CD4-positive, alpha-beta memory T cell (primary cell): ENCODE results near the gene AQP3. TPM values are rescaled to one million over a fixed set of nuclear protein-coding genes. Genes with fewer than 3 reads are reported as not detected.

Source experiments
- CTCF ChIA-PET: fragments of 350-600 bp; sonication (Branson Sonifier 250); formaldehyde crosslinking; loops from one replicate; lab custom pipeline; 2021; ENCODE audit warnings: inconsistent platforms; ENCODE audit not compliant: partially characterized antibody; lab: Charles Lee
- POLR2A ChIA-PET: fragments of 350-600 bp; sonication (Branson Sonifier 250); formaldehyde crosslinking; loops from one replicate; lab custom pipeline; 2021; ENCODE audit not compliant: partially characterized antibody; lab: Charles Lee
- DNase-seq, 5 donors: peaks; one replicate each; pipeline versions ENCODE4 v3.0.0 to v3.0.0-alpha.2; 2020 to 2022; ENCODE audit warnings: mixed read lengths in 1 of 5
- H3K27ac ChIP-seq: one replicate; pipeline ENCODE4 v1.7.0; 2013; ENCODE audit warnings: low read depth, low read length
- H3K27me3 ChIP-seq: 2 replicates; pipeline ENCODE4 v1.7.0; 2013; ENCODE audit warnings: mild to moderate bottlenecking, low read length, moderate library complexity; ENCODE audit not compliant: insufficient read depth
- H3K36me3 ChIP-seq: 2 replicates; pipeline ENCODE4 v1.7.0; 2013; ENCODE audit warnings: mild to moderate bottlenecking, low read length, moderate library complexity; ENCODE audit not compliant: insufficient read depth
- H3K4me1 ChIP-seq: 2 replicates; pipeline ENCODE4 v1.7.0; 2013; ENCODE audit warnings: mild to moderate bottlenecking, low read length, moderate library complexity; ENCODE audit not compliant: insufficient read depth
- H3K4me3 ChIP-seq, 2 donors: one replicate each; pipeline ENCODE4 v1.7.0; 2013; ENCODE audit warnings: low read length in 2 of 2, mild to moderate bottlenecking in 1 of 2
- H3K9me3 ChIP-seq, 2 donors: one replicate each; pipeline ENCODE4 v1.7.0; 2013; ENCODE audit warnings: low read length in 2 of 2, control low read depth in 1 of 2; ENCODE audit not compliant: control insufficient read depth in 1 of 2
- H3K27ac Mint-ChIP-seq, 7 donors: one replicate each; pipeline ENCODE4 v1.8.0; 2020 to 2021; ENCODE audit warnings: mixed read lengths in 7 of 7, mild to moderate bottlenecking in 6 of 7, inconsistent platforms in 3 of 7, moderate library complexity in 3 of 7
- H3K27me3 Mint-ChIP-seq, 2 donors: one replicate each; pipeline ENCODE4 v1.8.0; 2020 to 2021; ENCODE audit warnings: mixed read lengths in 2 of 2
- H3K36me3 Mint-ChIP-seq, 2 donors: one replicate each; pipeline ENCODE4 v1.8.0; 2020 to 2021; ENCODE audit warnings: mixed read lengths in 2 of 2, inconsistent platforms in 1 of 2, mild to moderate bottlenecking in 1 of 2
- H3K4me1 Mint-ChIP-seq, 4 donors: one replicate each; pipeline ENCODE4 v1.8.0; 2020 to 2021; ENCODE audit warnings: mixed read lengths in 4 of 4, mild to moderate bottlenecking in 1 of 4
- H3K4me3 Mint-ChIP-seq, 8 donors: one replicate each; pipeline ENCODE4 v1.8.0; 2020 to 2021; ENCODE audit warnings: mixed read lengths in 8 of 8, mild to moderate bottlenecking in 7 of 8, moderate library complexity in 6 of 8, inconsistent platforms in 3 of 8
- H3K9me3 Mint-ChIP-seq, 8 donors: one replicate each; pipeline ENCODE4 v1.8.0; 2020 to 2021; ENCODE audit warnings: mixed read lengths in 8 of 8, mild to moderate bottlenecking in 5 of 8, inconsistent platforms in 3 of 8, moderate library complexity in 1 of 8
- intact Hi-C: fragments of 100-400 bp; cut with micrococcal nuclease; formaldehyde crosslinking; loops from one replicate; pipeline ENCODE4 v1.15.1; 2023
- polyA plus RNA-seq, 2 donors: library from polyadenylated mRNA; unstranded; fragments of 300-500 nt; fragmentation: Illumina TruSeq; gene quantifications; one replicate each; pipeline ENCODE4 v1.2.3, GENCODE V29; 2021
- total RNA-seq, 2 experiments: library from RNA; stranded (reverse); gene quantifications; one replicate each; pipeline ENCODE4 v1.2.3, GENCODE V29; 2021

The AQP3 gene
- total and polyA plus RNA-seq, 4 experiments from 2014 or later = 172 to 562 (median 328) TPM

- Histone ChIP-seq H3K27me3 (no peaks in the 10 kb centered on the region), H3K36me3 (no peaks in the 10 kb centered on the region), H3K4me1 (peaks cover 54% of the 10 kb centered on the region), H3K9me3 (no peaks in the 10 kb centered on the region), H3K4me3 (peak overlapping the region; percentile 31 to 50), H3K27ac (peak overlapping the region; percentile 65)
- ChIA-PET CTCF (interaction anchor here (0.7 to 12.5 kb wide), 18 partner anchors 9 to 126 kb away, joined by 3 to 345 read pairs (median 8); partner anchors contain the start of genes AQP3, AQP7, NFX1 and NOL6), POLR2A (interaction anchor here (0.6 to 6.7 kb wide), 13 partner anchors 9 to 125 kb away, joined by 3 to 219 read pairs (median 32); partner anchors contain the start of genes AQP3, NFX1 and NOL6)
- Mint-ChIP-seq H3K27me3 (no peaks in the 10 kb centered on the region), H3K27ac (peak overlapping the region; percentile 92 to 99 (median 98)), H3K4me3 (peak overlapping the region; percentile 71 to 92 (median 86)), H3K36me3 (no peaks in the 10 kb centered on the region), H3K9me3 (peaks cover 0 to 2% (median 0%) of the 10 kb centered on the region in 8 donors), H3K4me1 (peaks cover 38 to 65% (median 57%) of the 10 kb centered on the region in 4 donors)
- DNase-seq = peak; percentile 97 to 98 (median 97)
- intact Hi-C loops = loop anchor here (1.0 to 5.0 kb wide), 8 partner anchors 12 to 402 kb away; partner anchors contain the start of genes NFX1, NOL6 and UBE2R2
Measured at GRCh38 chr9:33415501-33416038, 31.8 kb downstream of the AQP3 start.

- Histone ChIP-seq H3K4me3 (no peak overlapping the region), H3K9me3 (no peaks in the 10 kb centered on the region), H3K36me3 (no peaks in the 10 kb centered on the region), H3K27me3 (no peaks in the 10 kb centered on the region), H3K27ac (peak overlapping the region; percentile 65), H3K4me1 (peaks cover 52% of the 10 kb centered on the region)
- H3K4me1 Mint-ChIP-seq = peaks cover 38 to 60% (median 52%) of the 10 kb centered on the region in 4 donors
- H3K27ac Mint-ChIP-seq = peak overlapping the region; percentile 92 to 99 (median 98)
- POLR2A ChIA-PET = interaction anchor here (0.8 to 6.7 kb wide), 12 partner anchors 11 to 125 kb away, joined by 3 to 219 read pairs (median 34); partner anchors contain the start of genes AQP3, NFX1 and NOL6
- no peaks in the 10 kb centered on the region for H3K27me3 Mint-ChIP-seq
- CTCF ChIA-PET = interaction anchor here (1.3 to 12.5 kb wide), 13 partner anchors 12 to 58 kb away, joined by 3 to 345 read pairs (median 12); partner anchors contain the start of genes AQP3, AQP7 and NOL6
- H3K36me3 Mint-ChIP-seq = no peaks in the 10 kb centered on the region
- DNase-seq = peak in 1 of 5 donors; percentile 9
- no peaks in the 10 kb centered on the region for H3K9me3 Mint-ChIP-seq
- H3K4me3 Mint-ChIP-seq = peak overlapping the region; percentile 71 to 92 (median 86)
- intact Hi-C loops = loop anchor here (1.0 to 5.0 kb wide), 8 partner anchors 12 to 402 kb away; partner anchors contain the start of genes NFX1, NOL6 and UBE2R2
Measured at GRCh38 chr9:33414889-33415500, 32.4 kb downstream of the AQP3 start.

GRCh38 chr9:33414268-33414667 lies 33.1 kb downstream of the AQP3 start:
- Mint-ChIP-seq H3K27me3 (no peaks in the 10 kb centered on the region), H3K27ac (peak overlapping the region; percentile 92 to 99 (median 98)), H3K36me3 (no peaks in the 10 kb centered on the region), H3K4me1 (peaks cover 38 to 54% (median 47%) of the 10 kb centered on the region in 4 donors), H3K4me3 (peak overlapping the region in 7 of 8 donors; percentile 15 to 53 (median 41)), H3K9me3 (no peaks in the 10 kb centered on the region)
- H3K27me3 ChIP-seq = no peaks in the 10 kb centered on the region
- DNase-seq = no peak
- CTCF ChIA-PET = interaction anchor here (0.8 to 12.5 kb wide), 12 partner anchors 8 to 61 kb away, joined by 3 to 345 read pairs (median 24); partner anchors contain the start of genes AQP3, AQP7 and NOL6
- intact Hi-C loops = loop anchor here (2.0 kb wide), 1 partner anchor 123 kb away; the partner anchor contains the start of gene NFX1
- H3K36me3 ChIP-seq = no peaks in the 10 kb centered on the region
- peaks cover 50% of the 10 kb centered on the region for H3K4me1 ChIP-seq
- POLR2A ChIA-PET = interaction anchor here (0.8 to 6.7 kb wide), 9 partner anchors 10 to 124 kb away, joined by 3 to 219 read pairs (median 58); partner anchors contain the start of genes AQP3, NFX1 and NOL6
- H3K9me3 ChIP-seq = no peaks in the 10 kb centered on the region
- no peak overlapping the region for H3K4me3 ChIP-seq
- peak overlapping the region; percentile 65 for H3K27ac ChIP-seq

GRCh38 chr9:33408087-33408486 lies 39.3 kb downstream of the AQP3 start:
- Histone ChIP-seq H3K27me3 (no peaks in the 10 kb centered on the region), H3K27ac (no peak overlapping the region), H3K36me3 (no peaks in the 10 kb centered on the region), H3K9me3 (no peaks in the 10 kb centered on the region), H3K4me1 (peaks cover 10% of the 10 kb centered on the region), H3K4me3 (no peak overlapping the region)
- no peaks in the 10 kb centered on the region for H3K9me3 Mint-ChIP-seq
- POLR2A ChIA-PET = no interaction called here
- peaks cover 6 to 19% (median 13%) of the 10 kb centered on the region in 4 donors for H3K4me1 Mint-ChIP-seq
- H3K27me3 Mint-ChIP-seq = no peaks in the 10 kb centered on the region
- CTCF ChIA-PET = interaction anchor here (1.0 to 2.1 kb wide), 4 partner anchors 39 to 58 kb away, joined by 3 to 19 read pairs (median 6); partner anchors contain the start of gene AQP3
- H3K27ac Mint-ChIP-seq = peak overlapping the region in 2 of 7 donors; percentile 19 to 47
- no peaks in the 10 kb centered on the region for H3K36me3 Mint-ChIP-seq
- no peak for DNase-seq
- intact Hi-C loops = no loop called here
- no peak overlapping the region for H3K4me3 Mint-ChIP-seq

DNA sequence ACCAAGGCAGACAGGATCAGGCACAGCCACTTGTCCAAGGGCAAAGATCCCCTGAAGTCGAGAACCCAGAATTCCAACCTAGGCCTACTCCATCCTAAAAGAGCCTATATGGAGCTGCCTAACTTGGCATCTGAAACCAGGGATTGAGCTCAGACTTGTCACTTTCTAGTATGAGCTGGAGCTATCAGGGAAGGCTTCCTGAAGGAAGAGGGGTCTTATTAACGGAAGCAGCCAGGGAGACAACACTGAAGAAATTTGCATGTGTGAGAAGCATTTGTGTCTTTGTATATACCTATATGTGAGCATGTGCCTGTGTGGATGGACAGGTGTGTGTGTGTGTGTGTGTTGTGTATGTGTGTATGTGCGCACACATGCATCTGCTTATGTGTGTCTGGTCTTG lies 40.3 kb downstream of the AQP3 start:
- Mint-ChIP-seq H3K9me3 (no peaks in the 10 kb centered on the region), H3K27me3 (no peaks in the 10 kb centered on the region), H3K36me3 (no peaks in the 10 kb centered on the region), H3K27ac (peak overlapping the region in 3 of 7 donors; percentile 42 to 57 (median 42)), H3K4me3 (no peak overlapping the region), H3K4me1 (peaks cover 6 to 17% (median 13%) of the 10 kb centered on the region in 4 donors)
- no peak overlapping the region for H3K27ac ChIP-seq
- H3K4me1 ChIP-seq = peaks cover 10% of the 10 kb centered on the region
- no peak for DNase-seq
- no peak overlapping the region for H3K4me3 ChIP-seq
- intact Hi-C loops = no loop called here
- H3K36me3 ChIP-seq = no peaks in the 10 kb centered on the region
- ChIA-PET CTCF (interaction anchor here (1.0 to 2.1 kb wide), 5 partner anchors 9 to 59 kb away, joined by 3 to 19 read pairs (median 5); partner anchors contain the start of gene AQP3), POLR2A (interaction anchor here (1.0 to 1.1 kb wide), 2 partner anchors 9 to 57 kb away, joined by 3 to 4 read pairs; no protein-coding TSS in a partner anchor)
- no peaks in the 10 kb centered on the region for H3K27me3 ChIP-seq
- H3K9me3 ChIP-seq = no peaks in the 10 kb centered on the region

GRCh38 chr9:33404788-33405362 lies 42.5 kb downstream of the AQP3 start:
- H3K4me3 Mint-ChIP-seq = no peak overlapping the region
- POLR2A ChIA-PET = interaction anchor here (1.3 to 3.9 kb wide), 6 partner anchors 10 to 65 kb away, joined by 3 to 37 read pairs (median 25); no protein-coding TSS in a partner anchor
- Histone ChIP-seq H3K36me3 (no peaks in the 10 kb centered on the region), H3K4me3 (no peak overlapping the region), H3K9me3 (no peaks in the 10 kb centered on the region), H3K27me3 (no peaks in the 10 kb centered on the region), H3K4me1 (peaks cover 10% of the 10 kb centered on the region), H3K27ac (no peak overlapping the region)
- intact Hi-C loops = no loop called here
- DNase-seq = no peak
- H3K36me3 Mint-ChIP-seq = no peaks in the 10 kb centered on the region
- peaks cover 6 to 16% (median 11%) of the 10 kb centered on the region in 4 donors for H3K4me1 Mint-ChIP-seq
- no peaks in the 10 kb centered on the region for H3K9me3 Mint-ChIP-seq
- CTCF ChIA-PET = interaction anchor here (1.0 to 6.5 kb wide), 14 partner anchors 9 to 217 kb away, joined by 3 to 170 read pairs (median 10); partner anchors contain the start of genes AQP3 and NOL6
- no peaks in the 10 kb centered on the region for H3K27me3 Mint-ChIP-seq
- H3K27ac Mint-ChIP-seq = peak overlapping the region in 6 of 7 donors; percentile 63 to 92 (median 84)
